ENCODE data around the gene FUT2. TPM values are rescaled to one million over a fixed set of nuclear protein-coding genes. Genes with fewer than 3 reads are reported as not detected.

Gene FUT2
- polyA plus RNA-seq, 3 donors, result not detected

GRCh38 chr19:48680436-48681126 is 15.2 kb upstream of the FUT2 start:
- no peak overlapping the region for H3K4me3 ChIP-seq (replicated peaks in 1 of 3; ENCODE audit: low read depth in 2 of 3, low read length in 3 of 3)
- no peak overlapping the region for H3K9ac ChIP-seq (ENCODE audit: insufficient read depth, low read length, poor library complexity, severe bottlenecking)
- no peaks in the 10 kb centered on the region for H3K27me3 ChIP-seq (ENCODE audit: control insufficient read depth in 2 of 2, insufficient read depth in 2 of 2, low read length in 2 of 2)
- no peak overlapping the region for H2AFZ ChIP-seq (ENCODE audit: insufficient read depth, low read depth, low read length, poor library complexity, severe bottlenecking)
- H4K20me1 ChIP-seq (ENCODE audit: insufficient read depth, low read length), result no peaks in the 10 kb centered on the region
- H3K9me3 ChIP-seq (replicated peaks in 1 of 2; ENCODE audit: control insufficient read depth in 1 of 2, insufficient read depth in 1 of 2, low read length in 2 of 2), result no peaks in the 10 kb centered on the region
- Mint-ChIP-seq H3K9me3 (no peaks in the 10 kb centered on the region), H3K36me3 (no peaks in the 10 kb centered on the region), H3K27me3 (ENCODE audit: low read depth in 3 of 3) (peaks cover 1 to 10% (median 5%) of the 10 kb centered on the region in 3 donors), H3K4me3 (no peak overlapping the region), H3K27ac (no peak overlapping the region), H3K4me1 (peaks cover 13% of the 10 kb centered on the region)
- H3K4me1 ChIP-seq (ENCODE audit: control insufficient read depth in 1 of 2, insufficient read depth in 2 of 2, low read length in 2 of 2), result no peaks in the 10 kb centered on the region
- H3K79me2 ChIP-seq (ENCODE audit: insufficient read depth, low read length), result no peaks in the 10 kb centered on the region
- intact Hi-C loops (cut with micrococcal nuclease), result no loop called here
- no peak for TF ChIP-seq CTCF (IDR thresholded peaks at IDR 0.05)
- no peak for DNase-seq
- WGBS (ENCODE audit: insufficient coverage), result 97% methylated on average over 41 of the region's 45 CpGs
- no peak overlapping the region for H3K27ac ChIP-seq (ENCODE audit: low read depth in 1 of 2, low read length in 2 of 2)
- H3K36me3 ChIP-seq (replicated peaks in 1 of 2; ENCODE audit: control insufficient read depth in 1 of 2, insufficient read depth in 2 of 2, low read length in 2 of 2), result no peaks in the 10 kb centered on the region
- H3K4me2 ChIP-seq (replicated peaks; ENCODE audit: extremely low read depth, low read length, poor library complexity, severe bottlenecking), result no peak overlapping the region

- H3K4me1 ChIP-seq (ENCODE audit: control insufficient read depth in 1 of 2, insufficient read depth in 2 of 2, low read length in 2 of 2), result no peaks in the 10 kb centered on the region
- no peaks in the 10 kb centered on the region for H3K9me3 ChIP-seq (replicated peaks in 1 of 2; ENCODE audit: control insufficient read depth in 1 of 2, insufficient read depth in 1 of 2, low read length in 2 of 2)
- WGBS (ENCODE audit: insufficient coverage), result 76% methylated on average over 6 of the region's 7 CpGs
- intact Hi-C loops (cut with micrococcal nuclease), result no loop called here
- H3K79me2 ChIP-seq (ENCODE audit: insufficient read depth, low read length), result no peaks in the 10 kb centered on the region
- Mint-ChIP-seq H3K27me3 (ENCODE audit: low read depth in 3 of 3) (peaks cover 1 to 10% (median 4%) of the 10 kb centered on the region in 3 donors), H3K4me3 (no peak overlapping the region), H3K36me3 (no peaks in the 10 kb centered on the region), H3K4me1 (peaks cover 13% of the 10 kb centered on the region), H3K27ac (no peak overlapping the region), H3K9me3 (no peaks in the 10 kb centered on the region)
- no peak for DNase-seq
- no peaks in the 10 kb centered on the region for H3K27me3 ChIP-seq (ENCODE audit: control insufficient read depth in 2 of 2, insufficient read depth in 2 of 2, low read length in 2 of 2)
- no peak overlapping the region for H2AFZ ChIP-seq (ENCODE audit: insufficient read depth, low read depth, low read length, poor library complexity, severe bottlenecking)
- no peak overlapping the region for H3K27ac ChIP-seq (ENCODE audit: low read depth in 1 of 2, low read length in 2 of 2)
- H3K4me3 ChIP-seq (replicated peaks in 1 of 3; ENCODE audit: low read depth in 2 of 3, low read length in 3 of 3), result no peak overlapping the region
- no peak overlapping the region for H3K9ac ChIP-seq (ENCODE audit: insufficient read depth, low read length, poor library complexity, severe bottlenecking)
- H3K4me2 ChIP-seq (replicated peaks; ENCODE audit: extremely low read depth, low read length, poor library complexity, severe bottlenecking), result no peak overlapping the region
- no peak for TF ChIP-seq CTCF (IDR thresholded peaks at IDR 0.05)
- no peaks in the 10 kb centered on the region for H4K20me1 ChIP-seq (ENCODE audit: insufficient read depth, low read length)
- no peaks in the 10 kb centered on the region for H3K36me3 ChIP-seq (replicated peaks in 1 of 2; ENCODE audit: control insufficient read depth in 1 of 2, insufficient read depth in 2 of 2, low read length in 2 of 2)
Observed at GRCh38 chr19:48681127-48681470, 14.7 kb upstream of the FUT2 start.

All from CD14-positive monocyte (primary cell).